ENCODE data around the gene TNFAIP8L2.

The TNFAIP8L2 gene

DNA sequence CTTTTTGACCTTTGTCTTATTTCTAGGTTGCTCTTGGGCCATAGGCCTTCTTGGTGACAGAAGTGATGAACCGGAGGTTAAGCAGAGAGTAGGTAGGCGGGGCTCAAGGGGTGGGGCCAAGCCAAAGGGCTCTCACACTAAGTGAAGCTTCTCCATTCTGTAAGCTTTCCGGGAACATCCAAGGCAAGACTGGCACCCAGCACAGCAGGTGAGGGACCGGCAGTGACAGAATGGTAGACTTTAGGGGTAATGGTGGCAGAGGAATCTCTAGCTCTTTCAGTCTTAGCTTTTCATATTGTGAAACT, at the start of gene TNFAIP8L2:
Gene TNFAIP8L2, plus strand, starts transcription at position 135 of the 305 bp plus-strand sequence. CDS start 2,049 bp downstream, outside the sequence.
- H3K27ac ChIP-seq = peak within 1 kb of the TSS in 20 of 21 experiments; percentile 4 to 93 (median 65)

DNA sequence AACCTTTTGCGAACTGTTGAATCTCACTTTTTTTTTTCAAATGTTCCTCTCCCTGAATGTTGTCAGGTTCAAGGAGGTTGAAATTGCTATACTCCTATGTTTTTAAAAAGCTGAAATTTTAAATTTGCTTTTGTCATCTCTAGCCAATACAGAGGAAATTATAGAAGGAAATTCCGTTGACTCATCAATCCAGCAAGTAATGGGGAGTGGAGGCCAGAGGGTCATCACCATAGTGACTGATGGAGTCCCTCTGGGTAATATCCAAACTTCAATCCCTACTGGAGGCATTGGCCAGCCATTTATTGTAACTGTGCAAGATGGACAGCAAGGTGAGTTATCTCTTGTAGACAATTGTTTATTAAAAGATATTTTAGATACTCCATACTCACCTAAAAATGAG, 49.6 kb upstream of the TNFAIP8L2 start:
- Histone ChIP-seq H3K4me3 (no peak overlapping the region), H3K27ac (no peak overlapping the region)

More for the DNA sequence above, at the start of gene TNFAIP8L2:
- peak within 1 kb of the TSS; percentile 26 to 43 (median 41) for H3K4me3 ChIP-seq

DNA sequence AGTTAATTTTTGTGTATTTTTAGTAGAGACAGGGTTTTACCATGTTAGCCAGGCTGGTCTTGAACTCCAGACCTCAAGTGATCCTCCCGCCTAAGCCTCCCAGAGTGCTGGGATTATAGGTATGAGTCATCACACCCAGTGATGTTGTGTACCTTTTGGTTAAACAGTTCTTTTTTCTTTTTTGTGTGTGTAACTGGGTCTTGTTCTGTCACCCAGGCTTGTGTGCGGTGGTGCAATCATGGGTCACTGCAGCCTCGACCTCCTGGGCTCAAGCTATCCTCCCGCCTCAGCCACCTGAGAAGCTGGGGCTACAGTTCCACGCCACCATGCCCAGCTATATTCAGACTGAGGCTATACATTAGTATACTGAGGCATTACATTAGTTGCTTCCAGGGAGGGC, 48.1 kb upstream of the TNFAIP8L2 start:
- H3K27ac ChIP-seq = no peak overlapping the region
- H3K4me3 ChIP-seq = no peak overlapping the region

DNA sequence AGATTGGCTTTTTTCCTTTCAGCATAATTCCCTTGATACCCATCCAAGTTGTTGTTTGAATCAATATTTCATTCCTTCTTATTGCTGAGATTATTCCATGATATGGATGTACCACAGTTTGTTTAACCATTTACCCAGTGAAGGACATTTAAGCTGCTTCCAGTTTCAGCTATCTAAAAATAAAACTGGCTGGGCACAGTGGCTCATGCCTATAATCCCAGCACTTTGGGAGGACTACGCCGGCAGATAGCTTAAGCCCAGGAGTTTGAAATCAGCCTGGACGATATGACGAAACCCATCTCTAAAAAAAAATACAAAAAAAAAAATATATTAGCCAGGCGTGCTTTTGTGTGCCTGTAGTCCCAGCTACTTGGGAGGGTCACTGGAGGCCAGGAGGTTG, 42.6 kb upstream of the TNFAIP8L2 start:
- Histone ChIP-seq H3K4me3 (no peak overlapping the region), H3K27ac (no peak overlapping the region)

DNA sequence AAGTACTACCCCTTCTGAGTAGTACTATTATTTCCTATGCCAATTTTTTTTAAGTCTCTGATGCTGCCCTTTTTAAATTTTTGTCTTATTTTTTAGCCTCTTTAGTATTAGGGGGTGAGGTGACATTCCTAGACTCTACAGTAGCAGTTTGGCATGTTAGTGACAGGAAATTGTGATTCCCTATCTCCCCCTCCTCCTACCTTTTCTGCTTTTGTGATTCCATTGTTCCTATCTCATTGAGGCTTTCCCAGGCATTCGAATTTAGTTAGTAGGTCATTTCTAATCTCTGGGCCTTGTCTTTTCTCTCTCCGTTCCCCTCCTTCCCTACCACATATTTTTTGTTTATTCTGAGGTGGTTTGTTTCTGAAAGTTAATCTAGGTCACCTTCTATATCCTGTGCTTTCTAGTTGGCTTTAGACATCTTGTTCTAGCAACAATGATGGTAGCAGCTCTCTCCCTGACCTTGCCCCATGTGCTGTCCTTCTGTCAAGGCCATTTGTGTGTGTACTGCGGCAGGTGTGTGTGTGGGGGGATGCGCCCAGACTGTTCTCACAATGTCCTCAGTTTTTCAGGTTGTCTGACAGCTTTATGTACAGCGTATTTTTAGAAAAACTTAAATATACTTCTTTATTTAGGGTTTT, 31.6 kb upstream of the TNFAIP8L2 start:
- H3K27ac ChIP-seq = no peak overlapping the region
- H3K4me3 ChIP-seq = no peak overlapping the region

DNA sequence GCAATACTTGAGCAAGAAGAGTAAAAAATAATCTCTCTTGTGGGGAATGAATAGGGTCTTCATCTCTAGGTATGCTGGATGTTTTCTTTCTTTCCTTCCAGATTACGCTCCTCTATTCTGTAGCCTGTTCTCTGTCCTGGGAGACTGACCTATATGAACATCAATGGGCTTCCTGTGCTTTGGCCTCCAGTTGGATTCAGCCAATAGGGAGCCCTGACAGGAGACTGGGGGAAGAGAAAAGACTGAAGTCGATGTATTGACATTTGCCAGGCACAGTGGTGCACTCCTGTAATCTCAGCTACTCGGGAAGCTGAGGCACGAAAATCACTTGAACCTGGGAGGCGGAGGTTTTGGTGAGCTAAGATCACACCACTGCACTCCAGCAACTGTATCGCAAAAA, 27.6 kb upstream of the TNFAIP8L2 start:
- Histone ChIP-seq H3K4me3 (no peak overlapping the region), H3K27ac (no peak overlapping the region)

DNA sequence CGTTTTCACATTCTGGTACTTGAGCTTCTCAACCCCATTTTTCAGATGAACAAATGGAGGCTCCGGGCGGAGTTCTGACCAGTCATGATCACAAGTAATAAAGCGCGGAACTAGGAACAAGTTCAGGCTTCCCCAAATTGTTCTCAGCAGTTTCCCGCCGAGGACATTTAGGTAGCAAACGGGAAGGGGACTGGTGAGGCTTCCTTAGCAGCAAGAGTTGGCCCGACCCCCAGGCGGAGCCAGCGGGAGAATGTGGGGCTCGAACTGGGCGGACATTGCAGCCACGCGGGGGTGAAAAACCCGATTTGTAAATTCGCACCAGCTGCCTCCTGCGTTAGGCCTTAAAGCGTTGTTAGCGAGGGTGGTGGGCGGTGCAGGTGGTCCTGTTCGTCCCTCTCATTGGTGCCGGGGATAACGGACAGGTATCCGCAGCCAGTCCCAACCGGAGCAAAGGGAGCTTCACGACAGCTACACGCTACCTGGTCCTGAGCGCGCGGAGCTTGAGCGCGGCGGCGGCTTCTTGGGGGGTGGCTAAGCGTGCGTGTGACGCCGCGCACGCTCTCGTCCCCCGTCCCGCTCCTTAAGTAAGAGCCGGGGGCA, 25.4 kb upstream of the TNFAIP8L2 start:
- Histone ChIP-seq H3K27ac (peak overlapping the region in 17 of 21 experiments; percentile 0 to 72 (median 36)), H3K4me3 (peak overlapping the region; percentile 13 to 33 (median 23))

DNA sequence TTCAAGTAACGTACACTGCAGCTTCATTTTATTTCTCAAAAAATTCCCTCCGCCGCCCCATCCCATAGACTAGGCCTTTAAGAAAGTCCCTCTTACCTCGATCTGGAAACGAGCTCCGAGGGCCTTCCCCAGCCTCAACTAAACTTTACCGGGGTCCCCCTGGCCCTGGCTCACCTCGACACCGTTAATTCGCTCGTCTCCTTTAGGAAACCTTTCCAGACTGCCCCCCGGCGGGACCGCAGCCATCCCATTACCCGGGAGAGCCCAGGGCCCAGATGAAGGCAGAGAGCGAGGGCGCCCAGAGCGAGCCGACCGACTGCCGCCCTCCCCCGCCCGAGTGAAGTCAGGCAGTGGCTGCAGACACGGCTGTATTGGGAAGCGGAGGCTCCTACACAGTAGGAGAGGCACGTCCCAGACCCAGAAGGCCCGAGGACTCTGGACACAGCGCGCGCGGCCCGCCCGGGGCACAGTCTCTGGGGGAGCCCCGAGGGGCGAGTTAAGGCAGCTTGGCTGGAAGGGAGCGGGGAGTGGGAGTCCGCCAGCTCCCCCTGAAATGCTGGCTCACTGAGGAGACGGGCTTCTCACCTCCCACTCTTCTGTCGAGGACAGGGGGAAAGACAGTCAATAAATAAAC, 24.6 kb upstream of the TNFAIP8L2 start:
- H3K27ac ChIP-seq = peak overlapping the region in 17 of 21 experiments; percentile 1 to 72 (median 36)

DNA sequence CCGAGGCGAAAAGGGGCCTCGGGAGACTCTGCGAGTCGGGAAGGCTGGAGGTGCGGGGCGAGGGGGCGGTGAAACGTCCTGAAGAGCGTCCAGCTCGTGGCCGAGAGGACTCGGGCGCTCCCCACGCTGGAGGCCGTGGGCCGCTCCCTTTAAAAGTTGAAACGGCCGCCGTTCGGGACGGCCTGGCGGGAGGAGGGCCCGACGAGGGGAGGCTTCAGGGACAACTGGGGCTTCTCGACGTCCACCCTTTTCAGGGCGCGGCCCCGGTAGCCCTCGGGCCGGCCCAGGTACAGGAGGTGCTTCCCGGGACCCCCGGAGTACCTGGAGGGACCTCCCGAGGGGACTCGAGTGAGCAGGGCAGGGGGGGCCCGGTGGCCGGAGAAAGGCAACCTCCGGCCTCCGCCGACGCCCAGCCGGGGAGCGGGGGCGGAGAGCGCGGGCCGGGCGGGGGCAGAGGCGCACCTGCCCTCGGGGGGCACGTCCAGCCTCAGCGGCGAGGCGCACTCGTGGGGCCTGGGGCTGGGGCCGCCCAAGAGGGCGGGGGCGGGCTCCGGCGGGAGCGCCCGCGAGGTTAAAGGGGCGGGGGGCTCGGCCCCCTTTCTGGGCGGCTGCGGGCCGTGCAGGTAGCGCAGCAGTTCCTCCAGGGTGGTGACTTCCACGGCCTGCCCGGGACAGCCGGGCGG, 24.0 kb upstream of the TNFAIP8L2 start:
- H3K4me3 ChIP-seq = peak overlapping the region in 3 of 7 experiments; percentile 13 to 31 (median 22)
- H3K27ac ChIP-seq = peak overlapping the region in 7 of 21 experiments; percentile 1 to 66 (median 46)

More for the DNA sequence above, 24.6 kb upstream of the TNFAIP8L2 start:
- peak overlapping the region; percentile 13 to 33 (median 23) for H3K4me3 ChIP-seq

DNA sequence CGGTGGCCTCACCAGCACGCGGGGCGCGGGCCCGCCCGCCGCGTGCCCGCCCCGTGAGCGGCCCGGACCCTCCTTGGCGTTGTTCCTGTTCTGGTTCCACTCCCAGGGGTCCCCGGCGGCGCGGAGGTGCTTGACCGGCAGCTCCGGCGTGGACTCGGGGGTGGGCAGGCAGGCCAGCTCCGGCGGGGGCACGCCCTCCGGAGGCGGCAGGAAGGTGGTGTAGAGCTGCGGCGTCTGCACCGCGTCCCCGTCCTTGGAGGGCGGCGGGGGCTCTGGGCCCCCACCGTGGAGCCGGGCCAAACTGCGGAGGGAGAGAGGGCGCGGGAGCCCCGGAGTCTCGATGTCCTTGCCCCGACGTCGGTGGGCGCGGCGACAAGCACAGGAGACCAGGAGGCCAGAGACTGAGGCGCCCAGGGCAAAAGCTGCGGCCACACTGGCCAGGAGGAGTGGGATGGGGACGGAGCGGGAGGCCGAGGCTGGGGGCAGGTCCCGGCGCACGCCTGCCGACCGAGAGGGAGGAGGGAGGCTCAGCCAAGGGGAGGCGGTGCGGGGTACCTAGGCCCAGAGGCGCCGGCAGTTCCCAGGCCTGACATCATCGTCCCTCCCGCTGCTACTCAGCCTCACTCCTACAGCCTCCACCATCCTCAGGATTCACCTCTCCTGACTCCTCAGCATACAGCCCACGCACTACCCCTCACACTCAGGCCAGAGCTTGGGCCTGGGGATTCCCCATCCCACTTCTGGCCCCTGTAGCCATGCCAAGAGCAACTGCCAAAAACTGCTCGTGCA, 23.2 kb upstream of the TNFAIP8L2 start:
- no peak overlapping the region for H3K4me3 ChIP-seq
- no peak overlapping the region for H3K27ac ChIP-seq

DNA sequence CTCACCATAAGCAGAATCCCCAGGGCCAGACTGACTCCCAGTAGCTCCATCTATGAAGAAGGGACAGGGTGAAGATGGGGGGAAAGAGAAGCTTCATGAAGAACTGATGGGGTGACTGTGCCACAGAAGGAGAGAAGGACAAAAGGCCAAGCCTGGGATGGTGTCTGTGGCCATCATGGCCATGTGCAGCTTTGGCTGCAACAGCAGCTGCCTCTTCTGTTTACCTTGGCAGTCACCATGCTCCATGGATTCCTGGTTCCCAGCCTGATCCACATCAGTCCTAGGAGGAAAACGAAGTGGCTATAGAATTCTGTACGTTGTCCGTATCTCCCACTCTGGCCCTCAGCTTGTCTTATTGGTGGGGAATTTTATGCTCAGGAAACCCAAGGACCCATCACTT, 22.1 kb upstream of the TNFAIP8L2 start:
- H3K27ac ChIP-seq = no peak overlapping the region

DNA sequence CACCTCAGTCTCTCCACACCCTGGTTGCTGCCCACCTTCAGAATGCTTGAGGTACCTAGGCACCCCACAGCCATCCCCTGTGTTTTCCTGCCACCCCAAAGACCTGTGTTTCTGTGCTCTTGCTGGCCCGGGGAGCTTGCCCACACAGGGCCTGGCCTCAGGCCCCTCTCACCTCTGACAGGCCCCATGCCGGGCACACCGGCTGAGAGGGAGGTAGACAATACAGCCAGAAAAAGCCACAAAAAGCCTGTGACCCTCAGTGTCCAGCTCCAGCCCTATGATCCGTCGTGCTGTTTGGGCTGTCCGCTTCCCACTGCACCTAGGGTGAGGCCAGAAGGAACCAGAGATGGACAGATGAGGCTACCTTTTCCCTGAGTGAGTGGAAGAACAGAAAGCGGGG, 21.5 kb upstream of the TNFAIP8L2 start:
- Histone ChIP-seq H3K27ac (no peak overlapping the region), H3K4me3 (no peak overlapping the region)

More for the DNA sequence above, 22.1 kb upstream of the TNFAIP8L2 start:
- H3K4me3 ChIP-seq = no peak overlapping the region

DNA sequence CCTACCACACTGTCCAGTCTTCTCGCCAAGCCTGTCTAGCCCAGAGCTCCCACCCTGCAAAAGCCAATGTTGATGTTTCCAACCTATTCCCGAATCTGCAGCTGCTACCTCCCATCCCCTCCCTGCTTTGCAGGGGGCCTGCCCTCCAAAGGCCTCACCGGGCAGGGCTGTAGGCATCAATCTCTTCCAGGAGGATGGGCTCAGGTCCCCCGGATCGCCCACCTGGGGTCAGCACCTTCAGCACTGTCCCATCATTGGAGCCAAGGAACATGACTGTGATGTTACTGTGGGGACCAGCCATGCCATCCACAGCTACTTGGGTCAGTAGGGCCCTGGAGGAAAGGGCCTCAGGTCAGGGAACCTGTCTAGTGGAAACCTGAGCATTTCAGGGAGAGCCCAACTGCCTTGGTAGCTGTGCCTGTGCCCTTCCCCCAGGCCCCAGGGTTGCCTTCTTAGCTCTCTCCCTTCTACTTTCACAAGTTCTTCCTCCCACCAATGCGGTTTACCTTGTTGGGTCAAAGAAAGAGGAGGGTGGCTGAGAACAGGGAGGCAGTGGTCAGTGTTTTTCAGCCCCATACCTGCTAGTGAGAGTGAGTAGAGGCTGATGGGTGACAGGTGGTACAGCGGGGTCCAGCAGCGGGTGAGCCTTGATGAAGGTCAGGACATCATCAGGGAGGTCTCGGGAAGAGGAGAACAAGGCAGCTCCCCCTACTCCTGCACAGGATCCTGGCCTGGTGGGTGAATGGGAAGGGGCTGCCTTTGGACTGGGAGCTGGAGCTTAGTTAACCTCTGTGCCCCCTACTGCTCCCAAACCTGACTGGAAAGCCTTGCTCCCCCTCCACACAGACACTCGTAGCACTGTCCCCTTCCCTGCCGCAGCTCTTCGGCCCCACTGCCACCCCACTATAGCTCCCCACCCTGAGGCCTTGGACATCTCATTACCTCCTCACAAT, 20.7 kb upstream of the TNFAIP8L2 start:
- no peak overlapping the region for H3K4me3 ChIP-seq
- H3K27ac ChIP-seq = no peak overlapping the region

DNA sequence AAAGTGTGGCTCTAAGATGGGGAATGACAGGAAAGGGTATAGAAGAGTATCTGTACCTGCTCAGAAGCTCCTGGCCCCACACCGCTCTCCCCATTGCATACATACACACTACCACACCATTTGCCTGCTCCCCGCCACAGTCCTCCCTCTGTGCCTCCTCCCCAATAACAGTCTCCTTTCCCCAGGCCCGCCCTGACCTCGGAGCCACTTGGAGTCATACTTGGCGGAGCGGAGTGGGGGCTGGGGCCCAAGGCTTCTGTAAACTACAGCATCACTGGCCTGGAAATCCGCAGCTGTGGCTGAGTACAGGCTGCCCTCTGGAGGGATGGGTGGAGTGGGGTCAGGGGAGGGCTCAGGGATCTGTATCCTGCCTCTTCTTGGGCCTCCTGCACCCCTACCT, 18.7 kb upstream of the TNFAIP8L2 start:
- H3K4me3 ChIP-seq = no peak overlapping the region

DNA sequence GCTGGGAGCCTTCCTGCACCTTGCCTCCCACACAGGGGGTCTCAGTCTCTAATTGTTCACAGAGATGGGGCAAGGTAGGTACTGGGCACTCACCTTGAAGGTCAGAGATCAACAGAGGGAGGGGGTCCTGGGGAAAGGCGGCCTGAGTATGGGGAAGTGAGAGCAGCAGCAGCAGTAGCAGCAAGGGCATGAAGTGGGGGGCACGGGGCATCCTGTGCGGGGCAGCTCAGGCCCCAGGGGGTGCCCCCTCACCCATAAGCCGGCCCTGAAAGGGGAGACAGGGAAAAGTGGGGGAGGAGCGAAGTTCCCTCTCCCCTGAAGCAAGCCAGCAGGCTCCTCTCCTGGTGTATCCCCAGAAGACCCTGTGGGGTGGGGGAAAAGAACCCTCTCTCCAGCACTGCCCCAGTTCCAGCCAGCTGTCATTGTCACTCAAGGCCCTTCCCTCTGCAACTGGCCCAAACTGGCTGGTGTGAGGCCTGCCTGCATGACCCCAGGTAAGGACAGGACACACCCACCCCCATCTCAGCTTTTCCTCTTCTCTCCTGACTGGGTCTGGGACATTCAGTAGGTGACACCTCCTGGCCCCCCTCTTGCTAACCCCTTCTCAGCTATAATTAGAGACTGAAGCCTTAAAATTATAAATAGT, 13.9 kb upstream of the TNFAIP8L2 start:
- no peak overlapping the region for H3K4me3 ChIP-seq
- H3K27ac ChIP-seq = no peak overlapping the region

More for the DNA sequence above, 18.7 kb upstream of the TNFAIP8L2 start:
- H3K27ac ChIP-seq = no peak overlapping the region

DNA sequence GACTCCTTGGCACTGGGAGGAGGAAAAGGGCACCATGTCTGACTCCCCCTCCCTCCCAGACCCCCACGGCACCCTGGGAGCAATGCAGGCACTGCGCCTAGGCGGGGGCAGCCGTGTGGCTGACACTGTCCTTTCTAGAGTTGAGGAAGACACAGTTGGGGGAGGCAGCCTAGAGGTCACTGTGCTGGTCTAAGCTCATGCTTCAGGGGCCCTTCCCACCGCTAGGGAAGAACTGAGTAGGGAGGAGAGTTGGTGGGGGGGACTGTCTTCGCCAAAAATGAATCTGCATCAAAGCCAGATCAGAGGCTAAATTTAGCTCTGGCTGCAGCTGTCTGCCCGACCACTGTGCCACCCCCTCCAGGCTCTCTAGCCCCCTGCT, 13.4 kb upstream of the TNFAIP8L2 start:
- H3K27ac ChIP-seq = no peak overlapping the region

DNA sequence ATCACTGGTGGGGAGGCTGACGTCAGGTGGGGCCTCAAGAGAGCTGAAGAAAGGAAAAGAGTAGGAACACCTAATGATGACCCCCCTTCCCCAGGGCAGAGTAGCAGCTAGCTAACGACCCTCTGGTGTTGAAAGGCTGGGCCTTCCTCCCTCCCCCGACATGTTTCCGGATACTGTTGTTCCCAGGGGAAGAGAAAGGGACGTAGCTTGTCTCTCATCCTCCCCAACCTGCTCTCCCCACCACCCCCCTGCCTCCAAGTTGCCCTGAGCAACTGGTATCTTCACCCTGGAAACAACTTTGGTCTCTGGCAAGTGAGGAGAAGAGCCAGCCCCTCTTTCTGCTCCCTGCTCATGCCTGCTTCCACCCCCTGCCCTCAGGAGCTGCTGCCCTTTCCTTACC, 12.5 kb upstream of the TNFAIP8L2 start:
- Histone ChIP-seq H3K4me3 (no peak overlapping the region), H3K27ac (peak overlapping the region in 1 of 21 experiments; percentile 0)

More for the DNA sequence above, 13.4 kb upstream of the TNFAIP8L2 start:
- H3K4me3 ChIP-seq = no peak overlapping the region

Data from skin epidermis (tissue), 12 donors.